ENCODE measurements around the gene LY6G6F. TPM values are rescaled to one million over a fixed set of nuclear protein-coding genes. Genes with fewer than 3 reads are reported as not detected.

The LY6G6F gene
- total RNA-seq, 1 experiment from 2014 or later = not detected

Other genes with a start within 250 kb of the LY6G6F start
- gene MICB, start 208.7 kb upstream of the LY6G6F start, total RNA-seq (2022; extraction: Qiagen RNA extraction) = 7.0 to 9.3 TPM (median 7.4 TPM) in 5 replicates
- not detected in 5 replicates for gene MCCD1, start 177.9 kb upstream of the LY6G6F start, total RNA-seq (2022; extraction: Qiagen RNA extraction)
- 321 to 413 TPM (median 373 TPM) in 5 replicates for gene DDX39B, start 164.9 kb upstream of the LY6G6F start, total RNA-seq (2022; extraction: Qiagen RNA extraction)
- 0.54 to 1.1 TPM (median 0.67 TPM) in 5 replicates for gene ATP6V1G2, start 160.3 kb upstream of the LY6G6F start, total RNA-seq (2022; extraction: Qiagen RNA extraction)
- gene NFKBIL1, start 159.3 kb upstream of the LY6G6F start, total RNA-seq (2022; extraction: Qiagen RNA extraction) = 9.2 to 12.4 TPM (median 11.8 TPM) in 5 replicates
- gene LTA, start 134.6 kb upstream of the LY6G6F start, total RNA-seq (2022; extraction: Qiagen RNA extraction) = 0.11 to 0.23 TPM in 2 of 5 replicates, not detected in the others
- 0.06 to 0.36 TPM (median 0.09 TPM) in 4 of 5 replicates, not detected in the other for gene TNF, start 131.3 kb upstream of the LY6G6F start, total RNA-seq (2022; extraction: Qiagen RNA extraction)
- gene LTB, start 124.4 kb upstream of the LY6G6F start, total RNA-seq (2022; extraction: Qiagen RNA extraction) = 0.22 to 0.38 TPM (median 0.33 TPM) in 5 replicates
- gene LST1, start 120.6 kb upstream of the LY6G6F start, total RNA-seq (2022; extraction: Qiagen RNA extraction) = 0.46 to 0.73 TPM in 2 of 5 replicates, not detected in the others
- not detected in 5 replicates for gene NCR3, start 113.9 kb upstream of the LY6G6F start, total RNA-seq (2022; extraction: Qiagen RNA extraction)
- not detected in 5 replicates for gene AIF1, start 91.6 kb upstream of the LY6G6F start, total RNA-seq (2022; extraction: Qiagen RNA extraction)
- gene PRRC2A, start 86.2 kb upstream of the LY6G6F start, total RNA-seq (2022; extraction: Qiagen RNA extraction) = 69.6 to 93.6 TPM (median 87.5 TPM) in 5 replicates
- 114 to 156 TPM (median 146 TPM) in 5 replicates for gene BAG6, start 54.2 kb upstream of the LY6G6F start, total RNA-seq (2022; extraction: Qiagen RNA extraction)
- 2.9 to 4.1 TPM (median 3.0 TPM) in 5 replicates for gene APOM, start 51.0 kb upstream of the LY6G6F start, total RNA-seq (2022; extraction: Qiagen RNA extraction)
- 10.3 to 13.2 TPM (median 12.6 TPM) in 5 replicates for gene C6orf47, start 46.1 kb upstream of the LY6G6F start, total RNA-seq (2022; extraction: Qiagen RNA extraction)
- gene GPANK1, start 41.9 kb upstream of the LY6G6F start, total RNA-seq (2022; extraction: Qiagen RNA extraction) = 10.8 to 12.2 TPM (median 11.7 TPM) in 5 replicates
- 165 to 184 TPM (median 170 TPM) in 5 replicates for gene CSNK2B, start 40.8 kb upstream of the LY6G6F start, total RNA-seq (2022; extraction: Qiagen RNA extraction)
- gene LY6G5B, start 36.9 kb upstream of the LY6G6F start, total RNA-seq (2022; extraction: Qiagen RNA extraction) = 3.8 to 5.0 TPM (median 4.3 TPM) in 5 replicates
- gene LY6G5C, start 25.8 kb upstream of the LY6G6F start, total RNA-seq (2022; extraction: Qiagen RNA extraction) = 1.1 to 2.0 TPM (median 1.6 TPM) in 5 replicates
- gene ABHD16A, start 3.5 kb upstream of the LY6G6F start, total RNA-seq (2022; extraction: Qiagen RNA extraction) = 16.5 to 20.4 TPM (median 19.3 TPM) in 5 replicates
- not detected in 5 replicates for gene LY6G6D, start 8.5 kb downstream of the LY6G6F start, total RNA-seq (2022; extraction: Qiagen RNA extraction)
- gene LY6G6C, start 14.9 kb downstream of the LY6G6F start, total RNA-seq (2022; extraction: Qiagen RNA extraction) = 0.09 to 0.12 TPM (median 0.10 TPM) in 3 of 5 replicates, not detected in the others
- gene MPIG6B, start 16.5 kb downstream of the LY6G6F start, total RNA-seq (2022; extraction: Qiagen RNA extraction) = not detected in 5 replicates
- gene DDAH2, start 22.4 kb downstream of the LY6G6F start, total RNA-seq (2022; extraction: Qiagen RNA extraction) = 28.8 to 35.0 TPM (median 32.1 TPM) in 5 replicates
- 497 to 519 TPM (median 513 TPM) in 5 replicates for gene CLIC1, start 29.7 kb downstream of the LY6G6F start, total RNA-seq (2022; extraction: Qiagen RNA extraction)
- gene MSH5, start 33.1 kb downstream of the LY6G6F start, total RNA-seq (2022; extraction: Qiagen RNA extraction) = 11.5 to 15.5 TPM (median 14.0 TPM) in 5 replicates
- gene SAPCD1, start 55.8 kb downstream of the LY6G6F start, total RNA-seq (2022; extraction: Qiagen RNA extraction) = 2.7 to 4.9 TPM (median 4.1 TPM) in 5 replicates
- gene VWA7, start 70.5 kb downstream of the LY6G6F start, total RNA-seq (2022; extraction: Qiagen RNA extraction) = 1.5 to 2.0 TPM (median 1.8 TPM) in 5 replicates
- 47.0 to 60.8 TPM (median 59.2 TPM) in 5 replicates for gene VARS1, start 88.9 kb downstream of the LY6G6F start, total RNA-seq (2022; extraction: Qiagen RNA extraction)
- 48.5 to 67.7 TPM (median 60.4 TPM) in 5 replicates for gene LSM2, start 100.1 kb downstream of the LY6G6F start, total RNA-seq (2022; extraction: Qiagen RNA extraction)
- gene HSPA1L, start 108.4 kb downstream of the LY6G6F start, total RNA-seq (2022; extraction: Qiagen RNA extraction) = 1.5 to 2.2 TPM (median 1.8 TPM) in 5 replicates
- 250 to 374 TPM (median 304 TPM) in 5 replicates for gene HSPA1A, start 108.7 kb downstream of the LY6G6F start, total RNA-seq (2022; extraction: Qiagen RNA extraction)
- gene HSPA1B, start 120.9 kb downstream of the LY6G6F start, total RNA-seq (2022; extraction: Qiagen RNA extraction) = 191 to 290 TPM (median 231 TPM) in 5 replicates
- 23.0 to 37.8 TPM (median 29.3 TPM) in 5 replicates for gene NEU1, start 156.0 kb downstream of the LY6G6F start, total RNA-seq (2022; extraction: Qiagen RNA extraction)
- gene SLC44A4, start 172.1 kb downstream of the LY6G6F start, total RNA-seq (2022; extraction: Qiagen RNA extraction) = 0.06 to 0.16 TPM in 2 of 5 replicates, not detected in the others
- 25.9 to 35.4 TPM (median 32.0 TPM) in 5 replicates for gene EHMT2, start 190.8 kb downstream of the LY6G6F start, total RNA-seq (2022; extraction: Qiagen RNA extraction)
- gene ZBTB12, start 195.2 kb downstream of the LY6G6F start, total RNA-seq (2022; extraction: Qiagen RNA extraction) = 3.4 to 5.3 TPM (median 4.6 TPM) in 5 replicates
- 0.21 to 0.68 TPM (median 0.31 TPM) in 5 replicates for gene C2, start 220.9 kb downstream of the LY6G6F start, total RNA-seq (2022; extraction: Qiagen RNA extraction)
- gene CFB, start 239.2 kb downstream of the LY6G6F start, total RNA-seq (2022; extraction: Qiagen RNA extraction) = 1.5 to 3.3 TPM (median 2.4 TPM) in 5 replicates

Data from A549 treated with CORT108297 at 1 μM for 4 hours (cell line).